Erythroblast (primary cell): ENCODE data around the gene GABBR2.

Experiments
- GATA1 ChIP-seq: IDR thresholded peaks from 2 replicates; pipeline ENCODE4 v1.6.1; 2011; ENCODE audit warnings: low read depth, mild to moderate bottlenecking, control low read depth, low read length, moderate library complexity
- POLR2A ChIP-seq: IDR thresholded peaks from 2 replicates; pipeline ENCODE4 v1.6.1; 2011; ENCODE audit warnings: mild to moderate bottlenecking, low read length

DNA sequence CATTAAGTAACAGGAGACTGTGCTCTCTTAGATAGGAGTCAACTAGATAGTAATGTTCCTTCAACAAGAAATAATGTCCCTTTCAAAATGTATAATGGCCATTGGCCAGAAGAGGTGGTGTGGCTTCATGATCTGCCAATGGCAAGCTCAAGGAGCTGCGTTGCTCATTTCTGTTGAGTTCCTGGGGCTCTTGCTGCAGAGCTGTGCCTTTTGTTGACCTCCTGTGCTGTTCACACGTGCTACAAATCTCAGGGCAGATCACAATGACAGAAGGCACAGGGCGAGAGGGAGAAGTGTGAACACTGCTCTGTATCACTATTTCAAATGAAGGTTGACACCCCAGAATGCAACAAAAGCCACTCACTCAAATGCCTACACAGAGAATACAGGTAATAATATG is 437.3 kb downstream of the GABBR2 start:
- TF ChIP-seq POLR2A, result no peak
- no peak for TF ChIP-seq GATA1
